Neural cell (in vitro differentiated cells): Measurements from ENCODE around the gene ZBTB21. TPM values are rescaled to one million over a fixed set of nuclear protein-coding genes. Genes with fewer than 3 reads are reported as not detected.
A peak's percentile ranks its signal among the peaks of the same experiment; 100 is the strongest.

Experiments
- H2AFZ ChIP-seq: fragments of 200-600, 300-800 bp; sonication (generic), shearing (Covaris generic); 2 replicates; pipeline ENCODE4 v1.6.0; 2014; ENCODE audit warnings: low read depth, mild to moderate bottlenecking, antibody characterized with exemption, low read length, moderate library complexity
- H3F3A ChIP-seq: fragments of 200-600 bp; shearing (Covaris generic); 2 replicates; pipeline ENCODE4 v1.6.1; 2016; ENCODE audit warnings: mild to moderate bottlenecking, moderate library complexity, mixed read lengths, antibody characterized with exemption, low read length; ENCODE audit not compliant: insufficient read depth, poor library complexity, severe bottlenecking
- H3K27ac ChIP-seq: fragments of 200-600, 300-800 bp; sonication (generic), shearing (Covaris generic); 2 replicates; pipeline ENCODE4 v1.5.1; 2014; ENCODE audit warnings: mild to moderate bottlenecking, low read length, moderate library complexity
- H3K27me3 ChIP-seq: fragments of 300-800, 200-600 bp; sonication (generic), shearing (Covaris generic); 2 replicates; pipeline ENCODE4 v1.6.0; 2014; ENCODE audit warnings: mild to moderate bottlenecking, low read depth, low read length, moderate library complexity; ENCODE audit not compliant: insufficient read depth
- H3K36me3 ChIP-seq: fragments of 300-800, 200-600 bp; sonication (generic), shearing (Covaris generic); 2 replicates; pipeline ENCODE4 v1.5.1; 2014; ENCODE audit warnings: mild to moderate bottlenecking, antibody characterized with exemption, low read length, moderate library complexity; ENCODE audit not compliant: insufficient read depth
- H3K4me2 ChIP-seq: fragments of 300-800, 200-600 bp; sonication (generic), shearing (Covaris generic); 2 replicates; pipeline ENCODE4 v1.6.0; 2014; ENCODE audit warnings: mild to moderate bottlenecking, low read length
- H3K4me3 ChIP-seq: fragments of 300-800, 200-600 bp; sonication (generic), shearing (Covaris generic); 2 replicates; pipeline ENCODE4 v1.5.1; 2014; ENCODE audit warnings: mild to moderate bottlenecking, low read length, moderate library complexity
- H3K79me2 ChIP-seq: fragments of 200-600 bp; shearing (Covaris generic); replicated peaks from 2 replicates; pipeline ENCODE4 v1.6.0; 2014; ENCODE audit warnings: mild to moderate bottlenecking, low read length, moderate library complexity; ENCODE audit not compliant: insufficient read depth
- H3K9ac ChIP-seq: fragments of 300-800, 200-600 bp; sonication (generic), shearing (Covaris generic); 2 replicates; pipeline ENCODE4 v1.6.1; 2016; ENCODE audit warnings: mild to moderate bottlenecking, low read length, mixed read lengths
- H3K9me2 ChIP-seq: fragments of 200-600 bp; shearing (Covaris generic); 2 replicates; pipeline ENCODE4 v1.6.1; 2016; ENCODE audit warnings: mild to moderate bottlenecking, low read length, mixed read lengths; ENCODE audit not compliant: insufficient read depth
- H3K9me3 ChIP-seq: fragments of 200-600, 300-800 bp; sonication (generic), shearing (Covaris generic); 2 replicates; pipeline ENCODE4 v1.6.1; 2016; ENCODE audit warnings: mild to moderate bottlenecking, mixed run types, low read length, moderate library complexity, mixed read lengths
- H4K20me1 ChIP-seq: fragments of 200-600 bp; shearing (Covaris generic); 2 replicates; pipeline ENCODE4 v1.6.1; 2016; ENCODE audit warnings: mild to moderate bottlenecking, mixed run types; ENCODE audit not compliant: insufficient read depth
- CTCF ChIP-seq: fragments of 450-650 bp; IDR thresholded peaks from 2 replicates; pipeline ENCODE4 v1.5.1; 2014; ENCODE audit warnings: antibody characterized with exemption, mild to moderate bottlenecking, moderate library complexity; ENCODE audit not compliant: poor library complexity, severe bottlenecking
- EP300 ChIP-seq: fragments of 450-650 bp; conservative IDR thresholded peaks from 2 replicates; pipeline ENCODE4 v1.6.1; 2014; ENCODE audit warnings: antibody characterized with exemption, mild to moderate bottlenecking, moderate library complexity; ENCODE audit not compliant: poor library complexity, severe bottlenecking
- EZH2 ChIP-seq: fragments of 200-600, 300-800 bp; shearing (Covaris generic), sonication (generic); IDR thresholded peaks from 2 replicates; pipeline ENCODE4 v1.6.1; 2014; ENCODE audit warnings: antibody characterized with exemption, low read length, borderline replicate concordance, mild to moderate bottlenecking; ENCODE audit not compliant: insufficient read depth, poor library complexity, severe bottlenecking
- MXI1 ChIP-seq: fragments of 450-650 bp; conservative IDR thresholded peaks from 2 replicates; pipeline ENCODE4 v1.6.1; 2014; ENCODE audit warnings: antibody characterized with exemption, mild to moderate bottlenecking; ENCODE audit not compliant: poor library complexity, severe bottlenecking
- POLR2AphosphoS5 ChIP-seq: IDR thresholded peaks from 2 replicates; pipeline ENCODE4 v1.6.1; 2012
- RAD21 ChIP-seq: fragments of 450-650 bp; conservative IDR thresholded peaks from 2 replicates; pipeline ENCODE4 v1.6.1; 2014; ENCODE audit warnings: antibody characterized with exemption, mild to moderate bottlenecking, moderate library complexity
- REST ChIP-seq: IDR thresholded peaks from 2 replicates; pipeline ENCODE4 v1.6.1; 2012; ENCODE audit warnings: borderline replicate concordance
- SMC3 ChIP-seq: fragments of 450-650 bp; conservative IDR thresholded peaks from 2 replicates; pipeline ENCODE4 v1.6.1; 2014; ENCODE audit warnings: antibody characterized with exemption, mild to moderate bottlenecking, moderate library complexity; ENCODE audit not compliant: poor library complexity
- TAF1 ChIP-seq: IDR thresholded peaks from 2 replicates; pipeline ENCODE4 v1.6.1; 2012; ENCODE audit warnings: low read depth
- polyA plus RNA-seq: library from polyadenylated mRNA; depleted of rRNA; stranded (reverse); fragments of >200 nt; gene quantifications from 2 replicates; pipeline ENCODE4 v1.2.3, GENCODE V29; 2014

The ZBTB21 gene
- polyA plus RNA-seq, 1 donor from 2014 or later = 8.0 TPM

GRCh38 chr21:42012344-42012743, 2.2 kb upstream of the ZBTB21 start:
- no peak overlapping the region for H3K27ac ChIP-seq
- H4K20me1 ChIP-seq = peaks cover 5% of the 10 kb centered on the region
- no peak overlapping the region for H3K4me2 ChIP-seq
- H3K9ac ChIP-seq = no peak overlapping the region
- peaks cover 18% of the 10 kb centered on the region for H3K79me2 ChIP-seq
- no peaks in the 10 kb centered on the region for H3K27me3 ChIP-seq
- no peaks in the 10 kb centered on the region for H3F3A ChIP-seq
- peaks cover 7% of the 10 kb centered on the region for H3K36me3 ChIP-seq
- H3K9me2 ChIP-seq = no peaks in the 10 kb centered on the region
- H2AFZ ChIP-seq = no peak overlapping the region
- H3K4me3 ChIP-seq = no peak overlapping the region
- TF ChIP-seq TAF1 (no peak), SMC3 (no peak), EZH2 (no peak), REST (no peak), MXI1 (no peak), CTCF (no peak), POLR2AphosphoS5 (no peak), RAD21 (no peak)
- H3K9me3 ChIP-seq = no peaks in the 10 kb centered on the region

- TF ChIP-seq TAF1 = peak; percentile 31
- TF ChIP-seq CTCF = peak; percentile 52
- TF ChIP-seq MXI1 = peak; percentile 49
- TF ChIP-seq REST = no peak
- no peak for TF ChIP-seq SMC3
- TF ChIP-seq EZH2 = no peak
- peak; percentile 59 for TF ChIP-seq POLR2AphosphoS5
- peak; percentile 33 for TF ChIP-seq RAD21
- no peak for TF ChIP-seq EP300
- peak overlapping the region; percentile 98 for H3K27ac ChIP-seq
Measured at GRCh38 chr21:42010507-42011495, 641 bp upstream of the ZBTB21 start.

More at GRCh38 chr21:42010507-42011495, 641 bp upstream of the ZBTB21 start:
- no peaks in the 10 kb centered on the region for H3K9me2 ChIP-seq
- H4K20me1 ChIP-seq = peaks cover 5% of the 10 kb centered on the region
- H3K9me3 ChIP-seq = no peaks in the 10 kb centered on the region
- H3K4me2 ChIP-seq = peak overlapping the region; percentile 23
- H3F3A ChIP-seq = no peaks in the 10 kb centered on the region
- H2AFZ ChIP-seq = peak overlapping the region; percentile 25
- peaks cover 30% of the 10 kb centered on the region for H3K79me2 ChIP-seq
- H3K27me3 ChIP-seq = no peaks in the 10 kb centered on the region
- peak overlapping the region; percentile 93 for H3K4me3 ChIP-seq
- H3K36me3 ChIP-seq = peaks cover 7% of the 10 kb centered on the region
- peak overlapping the region; percentile 85 for H3K9ac ChIP-seq
